Hepatocyte (in vitro differentiated cells): ENCODE data around the gene MAP10. TPM values are rescaled to one million over a fixed set of nuclear protein-coding genes. Genes with fewer than 3 reads are reported as not detected.

Experiments used
- DNase-seq: peaks from one replicate; pipeline ENCODE4 v3.0.0-alpha.2; 2016; ENCODE audit warnings: low spot score
- H2AFZ ChIP-seq: fragments of 200-600 bp; sonication (generic); 2 replicates; pipeline ENCODE4 v1.6.0; 2016; ENCODE audit warnings: antibody characterized with exemption, mild to moderate bottlenecking
- H3K27ac ChIP-seq: fragments of 200-600 bp; sonication (generic); 2 replicates; pipeline ENCODE4 v1.5.1; 2016; ENCODE audit warnings: mild to moderate bottlenecking
- H3K27me3 ChIP-seq: fragments of 200-600 bp; sonication (generic); 2 replicates; pipeline ENCODE4 v1.6.1; 2016
- H3K36me3 ChIP-seq: fragments of 200-600 bp; sonication (generic); replicated peaks from 2 replicates; pipeline ENCODE4 v1.5.1; 2016; ENCODE audit warnings: low read depth; ENCODE audit not compliant: insufficient read depth
- H3K4me1 ChIP-seq: fragments of 200-600 bp; sonication (generic); 2 replicates; pipeline ENCODE4 v1.5.1; 2016; ENCODE audit warnings: mild to moderate bottlenecking, moderate library complexity; ENCODE audit not compliant: insufficient read depth
- H3K4me2 ChIP-seq: fragments of 200-600 bp; sonication (generic); 2 replicates; pipeline ENCODE4 v1.6.0; 2016
- H3K4me3 ChIP-seq: fragments of 200-600 bp; sonication (generic); 2 replicates; pipeline ENCODE4 v1.5.1; 2016; ENCODE audit warnings: mild to moderate bottlenecking
- H3K79me2 ChIP-seq: fragments of 200-600 bp; sonication (generic); 2 replicates; pipeline ENCODE4 v1.6.0; 2017; ENCODE audit warnings: mild to moderate bottlenecking
- H3K9me2 ChIP-seq: fragments of 200-600 bp; sonication (generic); replicated peaks from 2 replicates; pipeline ENCODE4 v1.6.0; 2017; ENCODE audit warnings: mild to moderate bottlenecking; ENCODE audit not compliant: insufficient read depth
- H3K9me3 ChIP-seq: fragments of 200-600 bp; sonication (generic); 2 replicates; pipeline ENCODE4 v1.5.1; 2016; ENCODE audit warnings: low read depth, mild to moderate bottlenecking
- H4K20me1 ChIP-seq: fragments of 200-600 bp; sonication (generic); 2 replicates; pipeline ENCODE4 v1.6.0; 2016; ENCODE audit warnings: mild to moderate bottlenecking; ENCODE audit not compliant: insufficient read depth, poor library complexity, severe bottlenecking
- EZH2 ChIP-seq: fragments of 200-600 bp; sonication (generic); IDR thresholded peaks from 2 replicates; pipeline ENCODE4 v1.6.1; 2016; ENCODE audit warnings: antibody characterized with exemption, mild to moderate bottlenecking, borderline replicate concordance
- EZH2phosphoT487 ChIP-seq: fragments of 200-600 bp; sonication (generic); IDR thresholded peaks from one replicate; pipeline ENCODE4 v1.6.1; 2018; ENCODE audit warnings: antibody characterized with exemption, mild to moderate bottlenecking, low read depth, moderate library complexity; ENCODE audit not compliant: unreplicated experiment, severe bottlenecking
- WGBS: methylation state at CpG from one replicate; pipeline ENCODE4 v1.1.6; 2016; ENCODE audit warnings: low lambda C conversion rate; ENCODE audit errors: missing lambda C conversion rate; 5-methylcytosine and 5-hydroxymethylcytosine counted together
- polyA plus RNA-seq: library from polyadenylated mRNA; unstranded; fragments of >200 nt; fragmentation: Nextera tagmentation; extraction: Ambion mirVana; gene quantifications from 2 replicates; pipeline ENCODE4 v1.2.1, GENCODE V29; 2016
- total RNA-seq: library from RNA; depleted of rRNA; stranded (reverse); fragments of >200 nt; gene quantifications from 2 replicates; pipeline ENCODE4 v1.2.3, GENCODE V29; 2014
- TF ChIP-seq, protein P1 (sequence below): fragments of 200-600 bp; sonication (generic); IDR thresholded peaks from 2 replicates; pipeline ENCODE4 v1.5.1; 2016; ENCODE audit warnings: antibody characterized with exemption, mild to moderate bottlenecking; ENCODE audit not compliant: poor library complexity

Gene MAP10, protein sequence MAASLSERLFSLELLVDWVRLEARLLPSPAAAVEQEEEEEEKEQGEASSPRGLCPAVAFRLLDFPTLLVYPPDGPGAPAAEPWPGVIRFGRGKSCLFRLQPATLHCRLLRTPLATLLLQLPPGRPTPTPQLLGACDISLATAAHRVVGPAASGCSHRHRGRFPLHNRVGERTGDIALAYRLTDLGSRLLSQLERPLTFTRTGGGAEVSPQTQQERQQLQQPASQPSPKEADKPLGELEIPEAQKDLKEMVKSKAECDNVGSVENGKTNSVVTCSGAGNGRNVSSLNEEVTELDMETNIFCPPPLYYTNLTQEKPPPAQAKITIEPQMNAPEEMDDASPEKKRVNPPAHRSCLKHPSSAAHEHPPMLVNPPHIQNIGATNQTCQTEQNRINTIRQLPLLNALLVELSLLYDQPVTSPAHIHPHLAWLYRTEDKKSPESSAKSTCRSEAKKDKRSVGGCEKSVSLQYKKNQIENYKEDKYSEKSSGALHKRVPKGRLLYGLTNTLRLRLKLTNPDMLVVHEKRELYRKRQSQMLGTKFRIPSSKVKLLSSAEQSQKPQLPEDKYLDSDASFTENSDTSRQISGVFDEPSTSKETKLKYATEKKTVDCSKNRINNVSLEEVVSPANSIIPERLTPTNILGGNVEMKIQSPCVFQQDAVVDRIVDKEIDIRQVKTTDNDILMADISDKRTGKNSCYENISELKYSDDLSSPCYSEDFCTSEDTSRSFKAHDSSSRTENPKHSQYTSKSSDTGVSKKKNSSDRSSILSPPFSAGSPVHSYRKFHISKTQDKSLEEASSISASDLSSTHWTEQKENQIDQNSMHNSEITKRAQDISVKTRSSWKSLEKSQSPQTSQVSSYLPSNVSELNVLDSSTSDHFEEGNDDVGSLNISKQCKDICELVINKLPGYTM
- total RNA-seq = 3.8 and 5.7 TPM in 2 replicates
- 2.1 TPM in 2 replicates for polyA plus RNA-seq

DNA sequence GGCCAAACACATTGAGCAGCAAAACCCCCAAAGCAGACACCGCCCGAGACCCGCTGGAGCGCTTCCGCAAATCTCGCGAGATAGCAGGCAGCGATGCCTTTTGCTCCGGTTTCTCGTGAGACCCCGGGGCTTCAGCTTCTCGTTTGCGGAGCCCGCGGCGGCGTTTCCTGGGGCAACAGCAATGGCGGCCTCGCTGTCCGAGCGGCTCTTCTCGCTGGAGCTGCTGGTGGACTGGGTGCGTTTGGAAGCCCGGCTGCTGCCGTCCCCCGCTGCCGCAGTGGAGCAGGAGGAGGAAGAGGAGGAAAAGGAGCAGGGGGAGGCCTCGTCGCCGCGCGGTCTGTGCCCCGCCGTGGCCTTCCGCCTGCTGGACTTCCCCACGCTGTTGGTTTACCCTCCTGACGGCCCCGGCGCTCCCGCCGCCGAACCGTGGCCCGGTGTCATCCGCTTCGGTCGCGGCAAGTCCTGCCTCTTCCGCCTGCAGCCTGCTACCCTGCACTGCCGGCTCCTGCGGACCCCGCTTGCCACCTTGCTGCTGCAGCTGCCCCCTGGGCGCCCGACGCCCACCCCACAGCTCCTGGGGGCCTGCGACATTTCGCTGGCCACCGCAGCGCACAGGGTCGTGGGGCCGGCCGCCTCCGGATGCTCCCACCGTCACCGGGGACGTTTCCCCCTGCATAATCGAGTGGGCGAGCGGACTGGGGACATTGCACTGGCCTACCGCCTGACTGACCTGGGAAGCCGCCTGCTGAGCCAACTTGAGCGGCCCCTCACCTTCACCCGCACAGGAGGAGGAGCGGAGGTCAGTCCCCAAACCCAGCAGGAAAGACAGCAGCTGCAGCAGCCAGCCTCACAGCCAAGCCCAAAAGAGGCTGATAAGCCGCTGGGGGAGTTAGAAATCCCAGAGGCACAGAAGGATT is at the start of gene MAP10:
Gene MAP10 (plus strand): TSS at position 148 of the 917 bp plus-strand sequence. CDS start 34 bp downstream, at position 182.
- no peaks in the 10 kb centered on the region for H3K9me3 ChIP-seq
- H3K79me2 ChIP-seq = no peaks in the 10 kb centered on the region
- no peaks in the 10 kb centered on the region for H4K20me1 ChIP-seq
- peak within 1 kb of the TSS; percentile 77 for H3K27ac ChIP-seq
- no peaks in the 10 kb centered on the region for H3K9me2 ChIP-seq
- TF ChIP-seq EZH2 (no peak), EZH2phosphoT487 (no peak)
- TF ChIP-seq, protein P1, sequence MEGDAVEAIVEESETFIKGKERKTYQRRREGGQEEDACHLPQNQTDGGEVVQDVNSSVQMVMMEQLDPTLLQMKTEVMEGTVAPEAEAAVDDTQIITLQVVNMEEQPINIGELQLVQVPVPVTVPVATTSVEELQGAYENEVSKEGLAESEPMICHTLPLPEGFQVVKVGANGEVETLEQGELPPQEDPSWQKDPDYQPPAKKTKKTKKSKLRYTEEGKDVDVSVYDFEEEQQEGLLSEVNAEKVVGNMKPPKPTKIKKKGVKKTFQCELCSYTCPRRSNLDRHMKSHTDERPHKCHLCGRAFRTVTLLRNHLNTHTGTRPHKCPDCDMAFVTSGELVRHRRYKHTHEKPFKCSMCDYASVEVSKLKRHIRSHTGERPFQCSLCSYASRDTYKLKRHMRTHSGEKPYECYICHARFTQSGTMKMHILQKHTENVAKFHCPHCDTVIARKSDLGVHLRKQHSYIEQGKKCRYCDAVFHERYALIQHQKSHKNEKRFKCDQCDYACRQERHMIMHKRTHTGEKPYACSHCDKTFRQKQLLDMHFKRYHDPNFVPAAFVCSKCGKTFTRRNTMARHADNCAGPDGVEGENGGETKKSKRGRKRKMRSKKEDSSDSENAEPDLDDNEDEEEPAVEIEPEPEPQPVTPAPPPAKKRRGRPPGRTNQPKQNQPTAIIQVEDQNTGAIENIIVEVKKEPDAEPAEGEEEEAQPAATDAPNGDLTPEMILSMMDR = no peak
- peak within 1 kb of the TSS; percentile 98 for H2AFZ ChIP-seq
- H3K4me2 ChIP-seq = peak within 1 kb of the TSS; percentile 92
- peak; percentile 84 for DNase-seq
- H3K27me3 ChIP-seq = no peaks in the 10 kb centered on the region
- H3K4me1 ChIP-seq = peaks cover 5% of the 10 kb centered on the region
- no peaks in the 10 kb centered on the region for H3K36me3 ChIP-seq
- H3K4me3 ChIP-seq = peak within 1 kb of the TSS; percentile 67
- WGBS = 23% methylated on average over 75 of the region's 75 CpGs

DNA sequence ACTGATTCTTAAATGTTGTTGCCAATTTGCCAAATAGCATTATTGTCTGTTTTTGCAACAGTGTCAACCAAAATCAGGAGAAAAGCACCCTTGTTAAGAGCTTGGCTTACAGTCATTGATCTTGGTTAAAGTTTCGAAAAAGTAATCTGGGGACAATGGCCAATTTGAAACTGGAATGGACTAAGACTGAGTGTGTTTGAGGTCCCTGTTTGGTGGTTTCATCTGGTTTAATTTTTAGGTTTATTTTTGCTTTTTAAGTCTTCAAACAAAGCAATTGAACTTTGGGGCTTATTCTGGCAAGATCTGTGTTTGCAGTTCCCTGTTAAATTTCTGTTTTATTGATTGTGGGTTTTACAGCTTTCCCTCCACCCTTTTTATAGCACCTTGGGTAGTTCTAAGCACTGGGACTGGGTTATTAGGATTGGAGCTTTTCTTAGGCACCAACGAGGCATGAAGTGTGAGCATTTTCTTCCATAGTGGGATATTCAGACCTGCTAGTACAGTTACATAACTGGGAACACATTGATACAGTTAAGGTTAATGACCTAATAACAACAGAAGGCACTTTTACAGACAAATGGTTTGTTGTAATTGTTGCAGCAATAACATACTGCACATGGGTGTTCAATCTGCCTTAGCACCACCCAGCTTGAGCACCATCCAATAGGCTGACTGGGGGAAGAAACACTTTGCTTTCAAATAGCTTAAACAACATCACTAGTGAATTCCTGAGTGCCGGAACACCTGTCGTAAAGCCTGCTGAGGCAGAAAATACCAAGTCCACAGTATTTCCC is 40.6 kb upstream of the MAP10 start:
- Histone ChIP-seq H3K4me2 (peak overlapping the region; percentile 1), H3K4me1 (peaks cover 23% of the 10 kb centered on the region), H3K27ac (peak overlapping the region; percentile 62), H3K9me2 (no peaks in the 10 kb centered on the region), H3K36me3 (no peaks in the 10 kb centered on the region), H4K20me1 (no peaks in the 10 kb centered on the region), H2AFZ (no peak overlapping the region), H3K79me2 (no peaks in the 10 kb centered on the region), H3K27me3 (no peaks in the 10 kb centered on the region), H3K9me3 (no peaks in the 10 kb centered on the region), H3K4me3 (no peak overlapping the region)
- 56% methylated on average over 4 of the region's 4 CpGs for WGBS
- DNase-seq = peak; percentile 27
- TF ChIP-seq EZH2 = no peak
- TF ChIP-seq, protein P1 = no peak
- TF ChIP-seq EZH2phosphoT487 = no peak

DNA sequence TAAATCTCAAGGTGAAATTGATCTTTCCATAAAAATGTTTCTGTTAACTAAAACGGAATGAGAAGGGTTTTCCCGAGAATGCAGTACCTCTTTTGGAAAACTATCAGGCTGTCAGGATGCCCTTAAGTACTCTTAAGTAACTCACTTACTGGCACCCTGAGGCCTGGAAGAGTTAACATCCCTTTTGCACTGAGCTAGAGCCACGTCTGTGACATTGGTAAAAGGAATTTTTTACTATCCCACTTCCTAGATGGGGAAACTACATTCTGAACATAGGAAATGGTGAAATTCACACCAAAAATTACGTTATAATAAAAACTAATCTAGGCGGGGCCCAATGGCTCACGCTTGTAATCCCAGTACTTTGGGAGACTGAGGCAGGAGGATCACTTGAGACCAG is 39.7 kb upstream of the MAP10 start:
- Histone ChIP-seq H3K79me2 (no peaks in the 10 kb centered on the region), H3K4me3 (no peak overlapping the region), H3K27ac (peak overlapping the region; percentile 62), H3K9me2 (no peaks in the 10 kb centered on the region), H2AFZ (no peak overlapping the region), H3K4me2 (no peak overlapping the region), H4K20me1 (no peaks in the 10 kb centered on the region), H3K4me1 (peaks cover 23% of the 10 kb centered on the region), H3K9me3 (no peaks in the 10 kb centered on the region), H3K36me3 (no peaks in the 10 kb centered on the region), H3K27me3 (no peaks in the 10 kb centered on the region)
- TF ChIP-seq, protein P1 = no peak
- TF ChIP-seq EZH2phosphoT487 (no peak), EZH2 (no peak)
- 77% methylated on average over 6 of the region's 6 CpGs for WGBS
- DNase-seq = no peak
